Measurements from ENCODE around the gene PRSS27. TPM values are rescaled to one million over a fixed set of nuclear protein-coding genes. Genes with fewer than 3 reads are reported as not detected.
A peak's percentile ranks its signal among the peaks of the same experiment; 100 is the strongest.
"Not testable (repeated sequence)": the region's sequence is repeated elsewhere in the genome, so short reads cannot be mapped to it uniquely, and the experiment has no call there.

Gene PRSS27
- total RNA-seq, 1 experiment from 2014 or later = 2.0 TPM

- DNase-seq = no peak
- H3K27me3 ChIP-seq (ENCODE audit: control insufficient read depth, insufficient read depth, low read length) = no peaks in the 10 kb centered on the region
- H3K36me3 ChIP-seq (replicated peaks; ENCODE audit: control insufficient read depth, insufficient read depth, low read length) = peaks cover 16% of the 10 kb centered on the region
- no peak overlapping the region for H3K4me3 ChIP-seq (ENCODE audit: insufficient read depth, low read depth, low read length)
These were observed 16.9 kb downstream of the PRSS27 start for GRCh38 chr16:2702871-2703745.

GRCh38 chr16:2702438-2702825, 17.6 kb downstream of the PRSS27 start:
- H3K4me3 ChIP-seq (ENCODE audit: insufficient read depth, low read depth, low read length) = no peak overlapping the region
- DNase-seq = no peak
- no peaks in the 10 kb centered on the region for H3K27me3 ChIP-seq (ENCODE audit: control insufficient read depth, insufficient read depth, low read length)
- H3K36me3 ChIP-seq (replicated peaks; ENCODE audit: control insufficient read depth, insufficient read depth, low read length) = peaks cover 15% of the 10 kb centered on the region

- Histone ChIP-seq H3K4me3 (ENCODE audit: insufficient read depth, low read depth, low read length) (no peak overlapping the region), H3K27me3 (ENCODE audit: control insufficient read depth, insufficient read depth, low read length) (no peaks in the 10 kb centered on the region), H3K36me3 (replicated peaks; ENCODE audit: control insufficient read depth, insufficient read depth, low read length) (peaks cover 12% of the 10 kb centered on the region)
- DNase-seq = no peak
These were observed 18.1 kb downstream of the PRSS27 start for GRCh38 chr16:2701713-2702437.

- H3K36me3 ChIP-seq (replicated peaks; ENCODE audit: control insufficient read depth, insufficient read depth, low read length) = peaks cover 12% of the 10 kb centered on the region
These were observed 18.8 kb downstream of the PRSS27 start for GRCh38 chr16:2701272-2701671.

GRCh38 chr16:2700786-2701185, 19.2 kb downstream of the PRSS27 start:
- DNase-seq = no peak
- H3K36me3 ChIP-seq (replicated peaks; ENCODE audit: control insufficient read depth, insufficient read depth, low read length) = peaks cover 12% of the 10 kb centered on the region

More at GRCh38 chr16:2701272-2701671, 18.8 kb downstream of the PRSS27 start:
- no peak overlapping the region for H3K4me3 ChIP-seq (ENCODE audit: insufficient read depth, low read depth, low read length)
- no peak for DNase-seq
- no peaks in the 10 kb centered on the region for H3K27me3 ChIP-seq (ENCODE audit: control insufficient read depth, insufficient read depth, low read length)

GRCh38 chr16:2699791-2700600, 20.0 kb downstream of the PRSS27 start:
- no peak for DNase-seq
- Histone ChIP-seq H3K4me3 (ENCODE audit: insufficient read depth, low read depth, low read length) (no peak overlapping the region), H3K27me3 (ENCODE audit: control insufficient read depth, insufficient read depth, low read length) (no peaks in the 10 kb centered on the region), H3K36me3 (replicated peaks; ENCODE audit: control insufficient read depth, insufficient read depth, low read length) (peaks cover 12% of the 10 kb centered on the region)

More at GRCh38 chr16:2700786-2701185, 19.2 kb downstream of the PRSS27 start:
- Histone ChIP-seq H3K4me3 (ENCODE audit: insufficient read depth, low read depth, low read length) (no peak overlapping the region), H3K27me3 (ENCODE audit: control insufficient read depth, insufficient read depth, low read length) (no peaks in the 10 kb centered on the region)

- Histone ChIP-seq H3K4me3 (ENCODE audit: insufficient read depth, low read depth, low read length) (no peak overlapping the region), H3K27me3 (ENCODE audit: control insufficient read depth, insufficient read depth, low read length) (no peaks in the 10 kb centered on the region), H3K36me3 (replicated peaks; ENCODE audit: control insufficient read depth, insufficient read depth, low read length) (peaks cover 12% of the 10 kb centered on the region)
- DNase-seq = no peak
These were observed 20.9 kb downstream of the PRSS27 start for GRCh38 chr16:2698965-2699750.

GRCh38 chr16:2698103-2698870, 21.7 kb downstream of the PRSS27 start:
- H3K4me3 ChIP-seq (ENCODE audit: insufficient read depth, low read depth, low read length) = no peak overlapping the region
- no peaks in the 10 kb centered on the region for H3K27me3 ChIP-seq (ENCODE audit: control insufficient read depth, insufficient read depth, low read length)
- DNase-seq = no peak
- peaks cover 12% of the 10 kb centered on the region for H3K36me3 ChIP-seq (replicated peaks; ENCODE audit: control insufficient read depth, insufficient read depth, low read length)

- Histone ChIP-seq H3K4me3 (ENCODE audit: insufficient read depth, low read depth, low read length) (no peak overlapping the region), H3K27me3 (ENCODE audit: control insufficient read depth, insufficient read depth, low read length) (no peaks in the 10 kb centered on the region), H3K36me3 (replicated peaks; ENCODE audit: control insufficient read depth, insufficient read depth, low read length) (peaks cover 11% of the 10 kb centered on the region)
- DNase-seq = no peak
These were observed 22.5 kb downstream of the PRSS27 start for GRCh38 chr16:2697401-2697948.

- not testable (repeated sequence) for H3K27me3 ChIP-seq (ENCODE audit: control insufficient read depth, insufficient read depth, low read length); H3K36me3 ChIP-seq (replicated peaks; ENCODE audit: control insufficient read depth, insufficient read depth, low read length); DNase-seq; H3K4me3 ChIP-seq (ENCODE audit: insufficient read depth, low read depth, low read length)
These were observed 23.3 kb downstream of the PRSS27 start for GRCh38 chr16:2696601-2697250.

GRCh38 chr16:2692948-2693651, 26.9 kb downstream of the PRSS27 start:
- DNase-seq = peak; percentile 85
- H3K27me3 ChIP-seq (ENCODE audit: control insufficient read depth, insufficient read depth, low read length) = no peaks in the 10 kb centered on the region
- peaks cover 1% of the 10 kb centered on the region for H3K36me3 ChIP-seq (replicated peaks; ENCODE audit: control insufficient read depth, insufficient read depth, low read length)
- no peak overlapping the region for H3K4me3 ChIP-seq (ENCODE audit: insufficient read depth, low read depth, low read length)

GRCh38 chr16:2692251-2692947, 27.6 kb downstream of the PRSS27 start:
- peaks cover under 1% of the 10 kb centered on the region for H3K36me3 ChIP-seq (replicated peaks; ENCODE audit: control insufficient read depth, insufficient read depth, low read length)
- H3K4me3 ChIP-seq (ENCODE audit: insufficient read depth, low read depth, low read length) = no peak overlapping the region
- peak; percentile 59 for DNase-seq
- no peaks in the 10 kb centered on the region for H3K27me3 ChIP-seq (ENCODE audit: control insufficient read depth, insufficient read depth, low read length)

All from H7 (cell line).